H1 (cell line): ENCODE data around the gene ADCY7. TPM values are rescaled to one million over a fixed set of nuclear protein-coding genes. Genes with fewer than 3 reads are reported as not detected.
A peak's percentile ranks its signal among the peaks of the same experiment; 100 is the strongest.

Experiments
- CTCF ChIA-PET: fragments of 300-600 bp; sonication (Branson Sonifier 250); formaldehyde crosslinking; loops from one replicate; lab custom pipeline; 2021; ENCODE audit not compliant: partially characterized antibody; lab: Charles Lee
- POLR2A ChIA-PET: fragments of 300-600 bp; sonication (Branson Sonifier 250); formaldehyde crosslinking; loops from one replicate; lab custom pipeline; 2021; ENCODE audit warnings: inconsistent platforms; ENCODE audit not compliant: partially characterized antibody; lab: Charles Lee
- DNase-seq, 2 experiments: peaks; one replicate each; pipeline versions ENCODE4 v3.0.0 to v3.0.0-alpha.2; 2010 to 2022; ENCODE audit warnings: low spot score in 2 of 2, low read depth in 1 of 2, mixed read lengths in 1 of 2
- FAIRE-seq: peaks from 2 replicates; lab custom pipeline; 2011; peaks lifted over from hg19 to GRCh38; lab: Jason Lieb, UNC
- H2AFZ ChIP-seq: 2 replicates; pipeline ENCODE4 v1.8.1; 2012; ENCODE audit warnings: low read length, inconsistent platforms
- H2AK5ac ChIP-seq: 2 replicates; pipeline ENCODE4 v1.6.1; 2013; ENCODE audit warnings: low read depth, low read length
- H2BK120ac ChIP-seq: replicated peaks from 2 replicates; pipeline ENCODE3; 2013; ENCODE audit warnings: low read depth, low read length, inconsistent platforms
- H2BK12ac ChIP-seq: 2 replicates; pipeline ENCODE4 v1.6.1; 2013; ENCODE audit warnings: low read depth, low read length
- H2BK15ac ChIP-seq: 2 replicates; pipeline ENCODE4 v1.6.1; 2013; ENCODE audit warnings: low read length
- H2BK20ac ChIP-seq: 2 replicates; pipeline ENCODE4 v1.6.1; 2013; ENCODE audit warnings: low read length
- H2BK5ac ChIP-seq: 2 replicates; pipeline ENCODE4 v1.6.1; 2013; ENCODE audit warnings: low read depth, low read length
- H3K14ac ChIP-seq: 2 replicates; pipeline ENCODE4 v1.6.1; 2013; ENCODE audit warnings: inconsistent platforms; ENCODE audit not compliant: insufficient read length
- H3K18ac ChIP-seq: 2 replicates; pipeline ENCODE4 v1.6.1; 2013; ENCODE audit warnings: low read length; ENCODE audit errors: extremely low read depth
- H3K23ac ChIP-seq: 2 replicates; pipeline ENCODE4 v1.6.1; 2013; ENCODE audit warnings: inconsistent platforms; ENCODE audit not compliant: insufficient read length
- H3K23me2 ChIP-seq: 2 replicates; pipeline ENCODE4 v1.6.1; 2013; ENCODE audit warnings: low read depth, low read length
- H3K27ac ChIP-seq: 2 replicates; pipeline ENCODE4 v1.6.1; 2011; ENCODE audit warnings: low read depth, low read length, inconsistent platforms
- H3K27me3 ChIP-seq, 4 experiments: replicated peaks in 1 of 4; 1 replicate in 1 of 4; 2 replicates in 3 of 4; pipeline versions ENCODE4 v1.6.1 to v1.8.1; 2011 to 2013; ENCODE audit warnings: low read length in 3 of 4, mild to moderate bottlenecking in 3 of 4, inconsistent platforms in 2 of 4, mixed read lengths in 2 of 4, moderate library complexity in 1 of 4; ENCODE audit not compliant: control insufficient read depth in 3 of 4, insufficient read depth in 3 of 4; ENCODE audit errors: extremely low read depth in 1 of 4
- H3K36me3 ChIP-seq, 4 experiments: 2 replicates each; pipeline versions ENCODE4 v1.6.1 to v1.8.1; 2011 to 2013; ENCODE audit warnings: mild to moderate bottlenecking in 4 of 4, low read length in 3 of 4, moderate library complexity in 2 of 4, control low read depth in 1 of 4, inconsistent platforms in 1 of 4; ENCODE audit not compliant: insufficient read depth in 4 of 4, control insufficient read depth in 2 of 4
- H3K4ac ChIP-seq: replicated peaks from 2 replicates; pipeline ENCODE3; 2013; ENCODE audit warnings: low read length, low read depth, mixed read lengths, inconsistent platforms; ENCODE audit not compliant: insufficient read length
- H3K4me1 ChIP-seq, 4 experiments: replicated peaks in 1 of 4; 1 replicate in 1 of 4; 2 replicates in 3 of 4; pipeline versions ENCODE4 v1.6.1 to v1.8.1; 2011 to 2013; ENCODE audit warnings: low read length in 3 of 4, inconsistent platforms in 2 of 4, mixed read lengths in 1 of 4; ENCODE audit not compliant: insufficient read depth in 4 of 4, control insufficient read depth in 3 of 4
- H3K4me2 ChIP-seq, 2 experiments: 2 replicates each; pipeline versions ENCODE4 v1.6.1 to v1.8.1; 2011 to 2013; ENCODE audit warnings: low read depth in 2 of 2, low read length in 2 of 2, control low read depth in 1 of 2, inconsistent platforms in 1 of 2, mild to moderate bottlenecking in 1 of 2; ENCODE audit not compliant: insufficient read depth in 1 of 2
- H3K4me3 ChIP-seq, 4 experiments: fragments of 200-600, 300-600 bp in 1 of 4; sonication (generic), shearing (Covaris generic), sonication (Bioruptor Twin) in 1 of 4; 2 replicates each; pipeline versions ENCODE4 v1.5.1 to v1.8.1; 2011 to 2016; ENCODE audit warnings: low read length in 4 of 4, low read depth in 3 of 4, control low read depth in 2 of 4, inconsistent platforms in 2 of 4, mild to moderate bottlenecking in 2 of 4, mixed read lengths in 1 of 4, moderate library complexity in 1 of 4; ENCODE audit not compliant: insufficient read depth in 2 of 4; ENCODE audit errors: extremely low read depth in 1 of 4
- H3K56ac ChIP-seq: replicated peaks from 2 replicates; pipeline ENCODE3; 2013; ENCODE audit warnings: low read depth, mild to moderate bottlenecking, mixed read lengths, low read length, inconsistent platforms; ENCODE audit not compliant: insufficient read length
- H3K79me1 ChIP-seq: 2 replicates; pipeline ENCODE4 v1.6.1; 2013; ENCODE audit warnings: low read depth, low read length, control low read depth
- H3K79me2 ChIP-seq, 2 experiments: 2 replicates each; pipeline versions ENCODE4 v1.6.1 to v1.8.1; 2012 to 2013; ENCODE audit warnings: low read length in 2 of 2, mild to moderate bottlenecking in 2 of 2, inconsistent platforms in 1 of 2; ENCODE audit not compliant: insufficient read depth in 2 of 2, control insufficient read depth in 1 of 2
- H3K9ac ChIP-seq, 4 experiments: replicated peaks in 1 of 4; 1 replicate in 1 of 4; 2 replicates in 3 of 4; pipeline versions ENCODE4 v1.6.1 to v1.8.1; 2011 to 2013; ENCODE audit warnings: low read depth in 3 of 4, low read length in 3 of 4, control low read depth in 2 of 4, mild to moderate bottlenecking in 2 of 4, moderate library complexity in 2 of 4, inconsistent platforms in 1 of 4; ENCODE audit errors: extremely low read depth in 1 of 4
- H3K9me3 ChIP-seq, 2 experiments: 2 replicates each; pipeline versions ENCODE4 v1.6.1 to v1.8.1; 2012 to 2013; ENCODE audit warnings: mild to moderate bottlenecking in 2 of 2, moderate library complexity in 2 of 2, control low read depth in 1 of 2, inconsistent platforms in 1 of 2, low read depth in 1 of 2, low read length in 1 of 2, mixed read lengths in 1 of 2; ENCODE audit not compliant: insufficient read depth in 2 of 2
- H4K20me1 ChIP-seq, 2 experiments: replicated peaks in 1 of 2; 2 replicates each; pipeline versions ENCODE3 to v1.8.1; 2011 to 2013; ENCODE audit warnings: inconsistent platforms in 2 of 2, low read length in 2 of 2, mild to moderate bottlenecking in 1 of 2; ENCODE audit not compliant: insufficient read depth in 2 of 2, control insufficient read depth in 1 of 2
- H4K5ac ChIP-seq: 2 replicates; pipeline ENCODE4 v1.6.1; 2013; ENCODE audit warnings: low read length, low read depth, mixed read lengths, inconsistent platforms; ENCODE audit not compliant: insufficient read length
- H4K8ac ChIP-seq: 2 replicates; pipeline ENCODE4 v1.8.0; 2013; ENCODE audit warnings: mild to moderate bottlenecking, moderate library complexity, low read length, inconsistent platforms; ENCODE audit not compliant: insufficient read depth; ENCODE audit errors: extremely low read depth
- H4K91ac ChIP-seq: replicated peaks from 2 replicates; pipeline ENCODE3; 2013; ENCODE audit warnings: low read length, mixed read lengths, inconsistent platforms; ENCODE audit not compliant: insufficient read length
- ASH2L ChIP-seq: fragments of 200-600, 300-600 bp; sonication (generic); IDR thresholded peaks from one replicate; pipeline ENCODE4 v1.7.1; 2017; ENCODE audit warnings: low read length
- EP300 ChIP-seq, 2 experiments: IDR thresholded peaks; 1 replicate in 1 of 2; 2 replicates in 1 of 2; pipeline ENCODE4 v1.6.1; 2011 to 2012; ENCODE audit warnings: low read depth in 2 of 2, low read length in 2 of 2, mild to moderate bottlenecking in 2 of 2, borderline replicate concordance in 1 of 2, inconsistent platforms in 1 of 2, moderate library complexity in 1 of 2
- JUND ChIP-seq: IDR thresholded peaks from 2 replicates; pipeline ENCODE4 v1.6.1; 2011; ENCODE audit warnings: mild to moderate bottlenecking, improper control_type of control experiment, low read length
- NANOG ChIP-seq: IDR thresholded peaks from 2 replicates; pipeline ENCODE4 v1.6.1; 2011; ENCODE audit warnings: low read length, low read depth, mild to moderate bottlenecking, inconsistent platforms; ENCODE audit not compliant: insufficient read depth, poor library complexity, severe bottlenecking
- TAF7 ChIP-seq: optimal IDR thresholded peaks from 2 replicates; pipeline ENCODE3; 2011; ENCODE audit warnings: low read depth, mild to moderate bottlenecking, inconsistent platforms, low read length, moderate library complexity, borderline replicate concordance
- TBP ChIP-seq: IDR thresholded peaks from 2 replicates; pipeline ENCODE4 v1.6.1; 2011; ENCODE audit warnings: low read depth, low read length, improper control_type of control experiment
- ZNF274 ChIP-seq: IDR thresholded peaks from 2 replicates; pipeline ENCODE4 v1.7.0; 2012; ENCODE audit warnings: low read length, borderline replicate concordance; ENCODE audit errors: extremely low read depth
- WGBS, 2 experiments: shearing (Covaris generic) in 1 of 2; methylation state at CpG; one replicate each; pipeline versions ENCODE4 v1.1.6 to v1.1.7; 2013 to 2015; ENCODE audit warnings: low lambda C conversion rate in 2 of 2, mixed read lengths in 2 of 2, inconsistent platforms in 1 of 2, low coverage in 1 of 2, missing lambda C conversion rate in 1 of 2; ENCODE audit not compliant: insufficient replicate concordance in 2 of 2, insufficient coverage in 1 of 2, insufficient read length in 1 of 2; ENCODE audit errors: extremely low coverage in 1 of 2, missing lambda C conversion rate in 1 of 2; 5-methylcytosine and 5-hydroxymethylcytosine counted together
- polyA plus RNA-seq, 7 experiments: library from polyadenylated mRNA; depleted of rRNA in 3 of 7; stranded (reverse) in 5 of 7; unstranded in 2 of 7; fragments of >200 nt in 5 of 7; fragments of 200-250 nt in 2 of 7; gene quantifications; 1 replicate in 5 of 7; 2 replicates in 1 of 7; 4 replicates in 1 of 7; pipeline versions ENCODE4 v1.2.1 to v1.2.3, GENCODE V29; 2011 to 2013; ENCODE audit warnings: missing spikeins in 2 of 7, mixed read lengths in 2 of 7
- total RNA-seq: library from RNA; stranded (reverse); fragmentation: NEBNext Ultra II Directional; extraction: Animal tissue kit (Norgen Biotek cat#: 25700); gene quantifications from 2 replicates; pipeline ENCODE4 v1.2.1, GENCODE V29; 2021

Gene ADCY7
- total and polyA plus RNA-seq, 2 of the 8 experiments (the other 6 are each of a cell fraction or from before 2014, with no cell fraction given), result 2.4 to 5.1 TPM

DNA sequence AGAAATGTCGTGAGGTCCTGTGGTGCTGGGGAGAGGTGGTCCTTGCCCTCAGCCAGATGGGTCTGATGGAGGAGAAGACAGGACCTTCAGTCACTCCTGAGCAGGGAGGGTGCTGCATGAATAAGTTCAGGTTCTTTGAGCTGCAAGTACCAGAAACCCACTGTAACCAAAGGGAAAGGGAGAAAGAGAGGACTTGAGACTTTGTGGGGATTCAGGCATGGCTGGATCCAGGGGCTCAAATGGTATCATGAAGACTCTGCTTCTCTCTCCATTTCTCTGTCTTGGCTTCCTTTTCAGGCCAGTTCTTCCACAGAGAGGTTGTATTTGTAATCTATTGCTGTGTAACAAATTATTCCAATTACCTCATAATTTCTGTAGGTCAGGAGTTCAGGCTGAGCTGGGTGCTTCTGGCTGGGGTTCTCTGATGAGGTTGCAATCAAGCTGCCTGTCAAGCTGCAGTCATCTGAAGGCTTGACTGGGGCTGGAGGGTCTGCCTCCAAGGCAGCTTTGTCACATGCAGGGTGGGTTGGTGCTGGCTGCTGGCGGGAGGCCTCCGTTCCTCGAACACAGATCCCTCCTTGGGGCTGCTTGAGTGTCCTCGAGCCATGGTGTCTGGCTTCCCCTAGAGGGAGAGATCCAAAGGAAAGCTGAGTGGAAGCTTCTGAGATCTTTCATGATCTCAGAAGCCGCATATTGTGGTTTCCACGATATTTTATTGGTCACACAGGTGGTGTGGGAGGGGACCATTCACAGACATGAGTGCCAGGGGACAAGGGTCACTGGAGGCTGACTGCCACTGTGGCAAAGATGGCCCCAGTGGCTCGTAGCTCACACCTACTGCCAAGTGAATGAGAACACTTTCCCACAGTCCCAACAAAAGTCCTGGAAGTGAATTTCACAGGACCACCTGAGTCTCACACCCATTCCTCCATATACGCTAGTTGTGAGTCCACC, 5.9 kb upstream of the ADCY7 start:
- no peaks in the 10 kb centered on the region for H3K36me3 ChIP-seq
- H2BK15ac ChIP-seq, result no peak overlapping the region
- no peak overlapping the region for H3K14ac ChIP-seq
- H4K8ac ChIP-seq, result peak overlapping the region; percentile 29
- H3K4me1 ChIP-seq, result peaks cover 0 to 4% (median 1%) of the 10 kb centered on the region in 4 experiments; a peak in 2 of 7 replicates
- no peak overlapping the region for H2BK120ac ChIP-seq
- no peak overlapping the region for H2BK12ac ChIP-seq
- no peaks in the 10 kb centered on the region for H3K23me2 ChIP-seq
- no peak overlapping the region for H4K5ac ChIP-seq
- FAIRE-seq, result no peak
- no peak overlapping the region for H3K4ac ChIP-seq
- no peak for DNase-seq
- H3K56ac ChIP-seq, result no peak overlapping the region
- H2BK20ac ChIP-seq, result no peak overlapping the region
- no peaks in the 10 kb centered on the region; the same call in 1 of the 2 replicates for H3K79me1 ChIP-seq
- no peak overlapping the region for H3K23ac ChIP-seq
- WGBS, 2 experiments, result 90% methylated on average over 9 of the region's 9 CpGs; no CpG with 5 or more reads in 1 of the 2 experiments
- H3K4me2 ChIP-seq, result no peak overlapping the region
- no peak overlapping the region for H2AK5ac ChIP-seq
- no peak overlapping the region for H2BK5ac ChIP-seq
- no peaks in the 10 kb centered on the region for H4K20me1 ChIP-seq
- H3K27ac ChIP-seq, result no peak overlapping the region
- H3K79me2 ChIP-seq, result no peaks in the 10 kb centered on the region
- no peak overlapping the region for H3K18ac ChIP-seq
- H3K9ac ChIP-seq, result no peak overlapping the region
- no peak overlapping the region for H3K4me3 ChIP-seq
- ChIA-PET CTCF (interaction anchor here (0.8 to 1.9 kb wide), 6 partner anchors 8 to 66 kb away, joined by 3 to 6 read pairs (median 4); no protein-coding TSS in a partner anchor), POLR2A (no interaction called here)
- no peaks in the 10 kb centered on the region for H3K9me3 ChIP-seq
- H4K91ac ChIP-seq, result no peak overlapping the region
- H2AFZ ChIP-seq, result no peak overlapping the region
- no peaks in the 10 kb centered on the region for H3K27me3 ChIP-seq
- TF ChIP-seq ZNF274 (no peak), TAF7 (no peak), EP300 (IDR thresholded peaks at IDR 0.05; ENCODE audit: borderline replicate concordance in 1 of 2, low read depth in 2 of 2, low read length in 2 of 2) (no peak), JUND (no peak), TBP (no peak), ASH2L (no peak), NANOG (no peak)
